Activated T-cell treated with anti-CD3 and anti-CD28 coated beads, Interleukin-2, amount 50 U/mL, for 48 hours (primary cell): ENCODE results near the gene GTF3C1.
"Not testable (repeated sequence)": the region's sequence is repeated elsewhere in the genome, so short reads cannot be mapped to it uniquely, and the experiment has no call there.

ENCODE experiments used
- DNase-seq, 2 experiments: peaks; one replicate each; pipeline ENCODE4 v3.0.0-alpha.2; 2020

Gene GTF3C1

GRCh38 chr16:27549746-27550581 is at the start of gene GTF3C1, which contains the start of gene KATNIP:
Gene GTF3C1, minus strand, starts transcription at chr16:27549913. Its CDS starts 23 bp downstream, at chr16:27549890.
Gene KATNIP, plus strand, starts transcription at chr16:27550144. Its CDS starts 27 bp downstream, at chr16:27550171.
- peak; percentile 100 for DNase-seq

DNA sequence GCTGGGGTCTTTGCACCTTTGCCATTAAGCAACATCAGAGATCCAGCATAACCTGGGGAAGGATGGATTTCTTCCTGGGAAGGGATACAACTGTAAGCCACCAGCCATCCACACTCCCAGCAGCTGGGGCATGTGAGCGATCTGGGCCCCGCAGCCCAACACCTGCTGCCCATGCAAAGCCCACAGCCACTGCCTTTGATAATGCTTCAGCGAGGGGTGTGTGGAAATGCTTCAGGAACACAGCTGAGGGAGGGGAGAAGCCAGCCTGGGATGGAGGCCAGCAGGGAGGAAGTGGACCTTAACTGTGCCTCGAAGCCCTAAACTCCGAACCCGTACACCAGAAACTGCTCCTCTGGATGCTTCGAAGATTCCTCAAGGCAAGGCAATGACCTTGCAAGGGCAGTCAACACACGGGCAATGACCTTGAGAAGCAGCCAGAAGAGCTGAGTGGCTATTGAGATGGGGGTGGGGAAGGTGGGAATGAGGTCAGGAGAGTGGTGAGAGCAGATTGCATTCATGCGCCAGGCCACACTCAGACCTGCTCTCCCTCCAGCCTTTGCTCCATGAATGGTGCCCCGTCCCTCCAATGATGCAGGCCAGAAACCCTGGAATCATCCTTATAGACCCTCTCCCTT is 49.3 kb upstream of the GTF3C1 start:
- no peak for DNase-seq

DNA sequence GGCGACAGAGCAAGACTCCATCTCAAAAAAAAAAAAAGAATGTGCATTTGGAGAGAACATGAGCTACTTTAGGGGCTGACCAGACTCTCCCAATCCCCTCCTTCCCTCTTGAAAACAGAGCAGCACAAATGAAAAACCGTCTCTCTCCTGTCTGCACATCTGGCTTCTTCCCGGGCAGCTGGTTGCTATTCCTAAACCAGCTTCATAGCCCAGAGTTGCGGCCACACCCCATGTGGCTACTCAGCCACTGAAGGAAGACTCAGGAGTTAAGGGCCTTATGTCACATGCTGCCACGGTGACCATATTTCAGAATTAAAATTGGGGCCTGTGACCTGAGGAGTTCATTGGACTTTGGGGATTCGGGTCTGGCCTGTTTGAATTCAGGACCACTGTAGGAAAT is 48.5 kb upstream of the GTF3C1 start:
- DNase-seq = no peak

DNA sequence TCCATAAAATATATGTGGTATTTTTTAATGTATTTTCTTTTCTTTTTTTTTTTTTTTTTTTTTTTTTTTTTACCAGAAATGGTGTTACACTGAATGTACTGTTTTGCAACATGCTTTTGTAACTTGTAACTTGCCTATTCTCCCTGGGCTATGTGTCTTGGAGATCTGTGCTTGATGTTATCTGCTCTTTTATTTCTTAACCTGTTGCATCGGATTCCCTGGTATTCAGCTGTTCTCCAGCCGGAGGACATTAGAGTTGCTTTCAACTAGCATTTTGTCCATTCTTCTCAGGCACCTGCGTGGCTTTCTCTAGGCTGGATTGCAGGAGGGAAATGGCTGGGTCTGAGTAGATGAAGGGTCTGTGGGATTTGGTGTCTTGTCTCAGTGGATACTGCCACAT is 47.6 kb upstream of the GTF3C1 start:
- no peak for DNase-seq

- DNase-seq = no peak
These were observed 46.7 kb upstream of the GTF3C1 start for GRCh38 chr16:27596411-27596810.

GRCh38 chr16:27595993-27596392 is 46.3 kb upstream of the GTF3C1 start:
- DNase-seq = no peak

GRCh38 chr16:27595475-27595874 is 45.8 kb upstream of the GTF3C1 start:
- no peak for DNase-seq

GRCh38 chr16:27591837-27592236 is 42.1 kb upstream of the GTF3C1 start:
- no peak for DNase-seq

GRCh38 chr16:27588057-27588456 is 38.3 kb upstream of the GTF3C1 start:
- no peak for DNase-seq

DNA sequence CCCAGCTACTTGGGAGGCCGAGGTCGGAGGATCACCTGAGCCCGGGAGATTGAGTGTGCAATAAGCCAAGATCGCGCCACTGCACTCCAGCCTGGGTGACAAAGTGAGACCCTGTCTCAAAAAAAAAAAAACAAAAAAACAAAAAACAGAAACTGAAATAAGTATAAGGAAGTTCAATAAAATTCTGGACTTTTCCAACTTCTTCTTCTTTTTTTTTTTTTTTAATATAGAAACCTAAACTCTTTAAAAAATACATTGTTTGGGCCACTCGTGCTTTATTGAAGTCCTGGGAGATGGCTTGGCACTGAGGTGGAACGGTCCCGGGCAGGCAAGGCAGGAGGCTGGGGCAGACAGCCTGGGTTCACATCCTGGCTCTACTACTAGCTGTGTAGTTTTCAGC is 37.0 kb upstream of the GTF3C1 start:
- no peak for DNase-seq

DNA sequence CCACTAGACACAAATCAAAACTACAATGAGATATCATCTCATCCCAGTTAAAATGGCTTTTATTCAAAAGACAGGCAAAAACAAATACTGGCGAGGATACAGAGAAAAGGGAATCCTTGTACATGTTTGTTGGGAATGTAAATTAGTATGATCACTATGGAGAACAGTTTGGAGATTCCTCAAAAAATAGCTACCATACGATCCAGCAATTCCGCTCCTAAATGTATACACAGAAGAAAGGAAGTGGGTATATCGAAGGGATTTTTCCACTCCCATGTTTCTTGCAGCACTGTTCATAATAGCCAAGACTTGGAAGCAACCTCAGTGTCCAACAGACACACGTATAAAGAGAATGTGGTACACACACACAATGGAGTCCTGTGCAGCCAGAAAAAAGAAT is 35.5 kb upstream of the GTF3C1 start:
- DNase-seq = no peak

- DNase-seq = no peak
These were observed 33.9 kb upstream of the GTF3C1 start for GRCh38 chr16:27583634-27584033.

GRCh38 chr16:27582883-27583282 is 33.2 kb upstream of the GTF3C1 start:
- DNase-seq = no peak

DNA sequence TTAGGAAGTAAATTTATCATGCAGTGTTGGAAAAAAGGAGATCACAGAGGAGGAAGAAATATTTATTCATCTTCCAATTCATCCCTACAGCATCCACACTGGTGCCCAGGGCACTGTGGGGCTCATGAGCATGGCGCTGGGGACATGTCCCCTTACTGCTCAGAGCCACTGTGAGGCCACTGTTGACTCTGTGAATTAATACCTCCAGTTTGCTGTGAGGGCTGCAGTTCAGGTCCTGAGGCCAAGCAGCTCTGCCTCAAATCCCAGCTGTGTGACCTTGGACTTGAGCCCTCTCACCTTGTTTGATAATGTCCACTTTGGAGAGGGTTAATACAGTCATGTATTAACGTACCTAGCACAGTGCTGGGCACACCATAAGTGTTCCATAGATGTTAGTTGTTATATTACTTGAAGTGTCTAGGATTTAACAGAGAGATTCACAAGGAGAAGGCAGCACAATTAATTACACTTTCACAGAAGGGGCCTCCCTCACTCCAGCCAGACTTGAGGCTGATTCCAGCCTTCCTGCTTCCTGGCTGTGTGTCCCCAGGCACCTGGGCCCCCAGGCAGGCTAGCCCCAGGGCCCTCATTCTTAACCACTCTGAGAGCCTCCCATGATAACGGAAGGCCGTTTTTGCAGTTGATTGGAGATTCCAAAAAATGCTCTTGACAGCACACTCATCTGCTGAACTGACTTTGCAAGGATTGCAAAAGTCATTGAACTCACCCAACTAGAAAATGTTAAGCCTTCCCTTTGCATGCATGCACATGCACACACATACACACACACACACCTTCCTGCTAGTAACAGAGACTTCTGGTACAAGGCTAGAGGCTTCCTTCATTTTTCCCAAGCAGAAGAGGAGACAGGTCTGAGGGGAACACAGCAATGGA is 29.6 kb upstream of the GTF3C1 start:
- no peak for DNase-seq

GRCh38 chr16:27576729-27577128 is 27.0 kb upstream of the GTF3C1 start:
- DNase-seq = no peak

DNA sequence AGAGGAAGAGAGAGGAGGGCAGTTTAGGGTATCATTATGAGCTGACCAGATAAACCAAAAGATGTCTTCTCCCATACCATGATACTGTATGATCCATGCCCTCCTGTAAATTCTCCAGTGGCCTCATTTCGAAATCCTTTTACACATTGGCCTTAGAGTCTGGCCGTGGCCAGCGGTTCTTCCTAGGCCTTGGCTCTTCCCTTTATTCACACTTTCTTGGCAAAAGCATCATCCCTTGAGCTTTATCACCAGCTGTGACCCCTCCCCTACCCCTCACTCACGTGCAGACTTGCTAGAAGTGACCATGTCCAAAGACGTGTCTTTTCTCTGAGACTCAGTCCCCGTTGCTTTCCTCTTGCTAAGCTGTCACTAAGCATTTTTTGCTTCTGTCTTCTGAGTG is 23.0 kb upstream of the GTF3C1 start:
- no peak for DNase-seq

- no peak for DNase-seq
These were observed 22.0 kb upstream of the GTF3C1 start for GRCh38 chr16:27571433-27572326.

DNA sequence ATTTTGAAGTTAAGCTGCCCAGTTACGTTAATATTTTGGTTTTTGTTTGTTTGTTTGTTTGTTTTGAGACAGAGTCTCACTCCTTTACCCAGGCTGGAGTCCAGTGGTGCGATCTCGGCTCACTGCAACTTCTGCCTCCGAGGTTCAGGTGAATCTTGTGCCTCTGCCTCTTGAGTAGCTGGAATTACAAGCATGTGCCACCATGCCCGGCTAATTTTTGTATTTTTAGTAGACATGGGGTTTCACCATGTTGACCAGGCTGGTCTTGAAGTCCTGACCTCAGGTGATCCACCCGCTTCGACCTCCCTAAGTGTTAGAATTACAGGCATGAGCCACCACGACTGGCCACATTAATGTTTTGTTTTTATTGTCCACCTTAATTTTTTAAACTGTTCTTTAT is 21.3 kb upstream of the GTF3C1 start:
- not testable (repeated sequence) for DNase-seq

DNA sequence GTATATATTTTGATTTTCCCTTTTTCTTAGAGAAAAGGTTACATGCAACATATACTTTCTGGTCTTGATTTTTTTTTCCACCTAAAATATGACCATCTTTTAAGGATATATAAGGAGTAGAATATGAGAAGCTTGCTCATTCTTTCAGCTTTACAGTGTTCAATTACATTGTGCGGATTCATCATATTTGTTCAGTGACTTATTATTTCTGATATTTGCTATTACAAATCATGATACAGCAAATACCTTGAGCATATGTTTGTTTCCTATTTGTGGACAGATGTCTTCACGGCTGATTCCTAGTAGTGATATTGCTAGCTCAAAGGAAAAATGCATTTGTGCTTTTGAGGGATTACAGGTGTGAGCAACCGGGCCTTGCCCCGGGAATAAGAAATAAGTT is 18.4 kb upstream of the GTF3C1 start:
- no peak for DNase-seq

DNA sequence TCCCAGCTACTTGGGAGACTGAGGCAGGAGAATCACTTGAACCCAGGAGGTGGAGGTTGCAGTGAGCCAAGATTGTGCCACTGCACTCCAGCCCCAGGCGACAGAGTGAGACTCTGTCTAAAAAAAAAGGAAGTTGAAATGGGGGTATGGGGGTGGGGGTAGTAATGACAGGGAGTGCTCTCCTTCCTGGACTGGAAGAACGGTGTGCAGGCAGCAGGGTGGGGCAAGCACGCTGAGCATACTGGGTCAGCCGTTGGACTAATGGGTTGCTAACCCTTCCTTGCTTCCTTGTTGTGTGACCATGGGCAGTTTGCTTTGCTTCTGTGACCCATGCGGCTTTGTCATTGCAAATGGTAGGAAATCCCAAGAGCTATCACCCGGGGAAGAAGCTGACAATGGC is 16.7 kb upstream of the GTF3C1 start:
- DNase-seq = no peak

DNA sequence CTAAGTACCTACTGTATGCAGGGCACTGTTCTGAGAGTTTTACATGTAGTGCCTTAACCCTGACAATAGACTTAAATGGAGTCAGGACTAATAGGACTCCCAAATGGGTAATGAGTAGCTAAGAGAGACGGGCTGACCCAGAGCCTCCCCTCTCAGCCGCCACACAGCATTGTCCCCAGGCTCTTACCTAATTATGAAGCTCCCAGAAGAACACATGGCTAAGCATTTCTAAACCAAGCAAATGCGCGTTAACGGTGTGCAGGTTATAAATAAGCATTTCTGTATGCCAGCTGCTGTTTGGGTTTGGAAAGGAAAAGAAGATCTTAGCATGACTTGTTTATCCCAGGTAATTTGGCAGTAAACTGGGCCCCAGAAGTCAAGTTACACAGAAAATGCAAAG is 14.5 kb upstream of the GTF3C1 start:
- DNase-seq = no peak

DNA sequence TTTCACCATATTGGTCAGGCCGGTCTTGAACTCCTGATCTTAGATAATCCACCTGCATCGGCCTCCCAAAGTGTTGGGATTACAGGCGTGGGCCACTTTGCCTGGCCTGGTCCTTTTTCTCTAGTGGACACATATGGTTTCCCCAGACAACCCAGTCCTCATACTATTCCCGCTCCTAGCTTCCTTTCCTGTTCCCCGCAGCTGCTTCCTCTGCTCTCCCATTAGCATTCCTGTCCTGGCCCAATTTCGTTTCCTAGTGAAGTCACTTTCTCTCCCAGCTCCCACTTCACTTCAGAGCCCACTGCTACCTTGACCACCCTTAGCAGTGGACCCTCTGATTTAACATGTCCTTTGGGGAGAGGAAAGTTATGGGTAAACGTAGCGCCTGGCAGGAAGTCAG is 11.5 kb upstream of the GTF3C1 start:
- DNase-seq = no peak
